GM11168 (cell line): ENCODE data around the gene ZNF784.

Experiments
- in situ Hi-C: fragments of 300-500 bp; cut with MboI; formaldehyde crosslinking; loops from one replicate; pipeline ENCODE4 v1.12.0; 2022; ENCODE audit warnings: low sequenced_read_pairs; ENCODE audit not compliant: unreplicated experiment

ZNF784 gene

DNA sequence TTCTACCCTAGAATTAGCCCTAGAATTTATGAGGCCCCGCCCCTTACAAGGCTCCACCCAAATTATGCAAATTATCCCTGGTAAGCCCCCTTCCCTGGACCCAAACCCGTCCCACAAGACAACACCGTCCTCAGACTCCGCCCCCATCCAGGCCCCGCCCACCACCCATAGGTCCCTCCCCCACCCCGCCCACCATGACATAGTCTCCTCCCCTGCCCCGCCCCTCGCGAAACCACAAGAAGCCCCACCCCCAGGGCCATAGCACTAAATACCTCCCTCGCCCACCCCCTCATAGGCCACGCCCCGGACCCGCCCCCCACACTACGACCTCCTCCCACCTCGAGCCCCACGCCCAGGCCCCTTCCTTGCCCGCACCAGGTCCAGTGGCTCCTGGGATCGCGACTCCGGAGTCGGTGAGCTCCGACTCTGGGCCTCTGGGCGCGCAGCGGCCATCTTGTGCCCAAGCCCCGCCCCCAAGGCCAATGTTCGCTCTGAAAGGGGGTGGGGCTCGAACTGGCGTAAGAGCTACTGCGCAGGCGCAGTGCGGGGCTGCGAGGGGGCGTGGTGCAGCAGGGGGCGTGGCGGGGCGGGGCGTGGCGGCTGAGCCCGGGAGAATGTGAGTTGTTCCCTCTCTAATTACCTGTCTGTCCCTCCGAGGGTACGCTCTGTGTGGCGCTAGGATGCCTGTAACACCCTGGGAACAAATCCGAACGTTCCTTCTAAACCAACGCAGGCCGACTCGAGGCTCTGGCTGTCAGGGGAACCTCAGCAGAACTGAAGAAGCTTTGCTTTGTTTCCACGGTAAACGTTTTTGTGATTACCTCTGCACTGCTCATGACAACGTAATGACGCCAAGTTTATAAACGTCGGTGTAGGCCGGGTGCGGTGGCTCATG, at the start of gene ZNF784:
Gene ZNF784, minus strand, starts transcription at position 458 of the 895 bp plus-strand sequence. Its CDS starts 5 bp downstream, at position 453.
- in situ Hi-C loops, result loop anchor here (5.0 kb wide), 1 partner anchor 107 kb away; no protein-coding TSS in a partner anchor

GRCh38 chr19:55673889-55674288, 49.5 kb upstream of the ZNF784 start:
- in situ Hi-C loops, result no loop called here

DNA sequence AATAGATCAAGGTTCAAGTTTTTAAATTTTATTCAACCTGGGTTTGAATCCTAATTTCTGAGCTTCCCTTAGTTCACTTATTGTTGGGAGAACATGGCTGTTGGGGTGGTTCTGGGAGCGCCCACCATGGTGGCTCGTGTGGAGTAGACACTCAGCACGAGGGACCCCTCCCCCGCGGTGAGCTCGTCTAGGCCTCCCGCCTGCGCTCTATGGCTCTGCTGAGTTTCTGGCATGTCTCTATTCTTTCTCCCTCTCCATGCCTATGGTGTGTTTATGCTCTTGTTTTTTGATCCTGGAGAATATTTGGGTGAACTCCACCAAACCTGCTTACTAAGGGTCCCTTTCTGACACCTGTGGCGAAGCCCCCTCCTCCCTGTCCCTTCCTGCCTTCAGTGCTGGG, 49.1 kb upstream of the ZNF784 start:
- in situ Hi-C loops, result no loop called here

GRCh38 chr19:55672418-55672817, 48.1 kb upstream of the ZNF784 start:
- in situ Hi-C loops, result no loop called here

DNA sequence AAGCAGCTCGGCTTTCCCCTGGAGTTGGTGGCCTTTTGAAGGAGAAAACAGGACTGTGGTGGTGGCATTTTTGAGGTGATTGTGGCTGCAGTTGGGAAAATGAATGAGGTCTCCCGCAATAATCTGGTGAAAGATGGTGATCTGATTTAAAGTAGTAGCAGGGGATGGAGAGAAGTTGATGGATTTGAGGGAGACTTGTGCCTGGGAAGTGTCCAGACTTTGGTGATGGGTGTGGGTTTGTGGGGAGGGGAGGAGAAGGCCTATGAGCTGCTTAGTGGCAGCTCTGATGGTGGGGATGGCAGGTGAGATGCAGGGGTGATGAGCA, 46.6 kb upstream of the ZNF784 start:
- in situ Hi-C loops, result no loop called here

DNA sequence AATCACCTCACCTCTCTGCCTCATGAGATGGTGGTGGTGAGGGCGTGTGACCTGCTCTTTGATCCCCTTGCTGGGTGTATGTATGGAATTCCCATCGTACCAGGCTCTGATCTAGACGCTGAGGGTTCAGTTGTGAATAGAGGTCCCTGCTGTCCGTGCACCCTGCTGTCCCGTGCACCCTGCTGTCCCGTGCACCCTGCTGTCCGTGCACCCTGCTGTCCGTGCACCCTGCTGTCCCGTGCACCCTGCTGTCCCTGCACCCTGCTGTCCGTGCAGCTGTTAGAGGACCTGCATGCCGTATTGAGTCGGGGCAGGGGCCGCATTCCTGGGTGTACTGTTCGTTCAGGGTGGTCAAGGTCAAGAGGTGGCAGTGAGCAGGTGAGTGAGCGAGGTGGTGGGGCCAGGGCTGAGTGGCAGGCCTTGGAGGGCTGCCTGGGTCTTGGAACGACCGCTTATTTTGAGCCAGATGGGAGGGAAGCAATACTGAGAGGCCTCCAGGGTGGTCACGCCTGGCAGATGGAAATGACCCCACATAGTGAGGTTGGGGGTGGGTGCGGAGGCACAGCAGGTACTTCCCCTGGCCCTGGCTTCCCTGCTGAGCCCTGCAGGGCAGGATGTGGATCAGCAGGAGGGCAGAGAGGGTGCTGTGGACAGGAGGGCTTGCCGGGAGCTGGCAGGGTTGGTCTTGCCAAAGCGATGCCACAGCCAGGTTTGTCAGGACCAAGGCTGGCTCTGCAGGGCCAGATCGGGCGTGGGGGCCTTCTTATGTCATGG, 46.1 kb upstream of the ZNF784 start:
- in situ Hi-C loops, result no loop called here

DNA sequence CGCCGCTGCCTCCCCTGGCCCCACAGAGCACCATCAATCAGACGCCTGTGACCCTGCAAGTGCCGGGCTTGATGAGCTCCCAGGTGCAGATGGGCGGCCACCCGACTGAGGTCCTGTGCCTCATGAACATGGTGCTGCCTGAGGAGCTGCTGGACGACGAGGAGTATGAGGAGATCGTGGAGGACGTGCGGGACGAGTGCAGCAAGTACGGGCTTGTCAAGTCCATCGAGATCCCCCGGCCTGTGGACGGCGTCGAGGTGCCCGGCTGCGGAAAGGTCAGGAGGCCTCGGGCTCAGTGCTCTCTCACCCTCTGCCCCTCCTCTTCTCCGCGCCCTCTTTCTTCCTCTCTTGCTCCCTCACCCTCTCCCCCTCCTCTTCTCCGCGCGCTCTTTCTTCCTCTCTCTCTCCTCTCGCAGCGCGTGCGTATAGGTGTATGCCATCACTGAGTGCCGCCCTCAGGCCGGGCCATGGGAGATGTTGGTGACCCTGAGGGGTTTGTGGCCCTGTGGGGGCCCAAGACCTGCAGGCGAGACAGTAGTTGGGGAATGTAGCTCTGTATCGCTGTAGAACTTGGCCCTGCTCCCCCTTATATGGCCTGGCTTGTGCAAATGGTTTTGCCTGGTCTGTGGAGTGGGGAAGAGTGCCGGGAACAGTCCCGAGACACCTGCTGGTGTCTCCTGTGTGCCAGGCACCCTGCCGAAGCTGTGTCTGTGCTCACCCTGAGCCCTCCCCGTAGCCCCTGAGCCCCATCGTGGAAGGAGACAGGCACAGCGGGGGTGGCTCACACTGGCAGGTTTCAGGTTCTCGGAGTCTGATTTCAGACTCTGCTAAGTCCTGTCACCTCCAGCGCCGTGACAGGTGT, 45.3 kb upstream of the ZNF784 start:
- in situ Hi-C loops, result no loop called here

DNA sequence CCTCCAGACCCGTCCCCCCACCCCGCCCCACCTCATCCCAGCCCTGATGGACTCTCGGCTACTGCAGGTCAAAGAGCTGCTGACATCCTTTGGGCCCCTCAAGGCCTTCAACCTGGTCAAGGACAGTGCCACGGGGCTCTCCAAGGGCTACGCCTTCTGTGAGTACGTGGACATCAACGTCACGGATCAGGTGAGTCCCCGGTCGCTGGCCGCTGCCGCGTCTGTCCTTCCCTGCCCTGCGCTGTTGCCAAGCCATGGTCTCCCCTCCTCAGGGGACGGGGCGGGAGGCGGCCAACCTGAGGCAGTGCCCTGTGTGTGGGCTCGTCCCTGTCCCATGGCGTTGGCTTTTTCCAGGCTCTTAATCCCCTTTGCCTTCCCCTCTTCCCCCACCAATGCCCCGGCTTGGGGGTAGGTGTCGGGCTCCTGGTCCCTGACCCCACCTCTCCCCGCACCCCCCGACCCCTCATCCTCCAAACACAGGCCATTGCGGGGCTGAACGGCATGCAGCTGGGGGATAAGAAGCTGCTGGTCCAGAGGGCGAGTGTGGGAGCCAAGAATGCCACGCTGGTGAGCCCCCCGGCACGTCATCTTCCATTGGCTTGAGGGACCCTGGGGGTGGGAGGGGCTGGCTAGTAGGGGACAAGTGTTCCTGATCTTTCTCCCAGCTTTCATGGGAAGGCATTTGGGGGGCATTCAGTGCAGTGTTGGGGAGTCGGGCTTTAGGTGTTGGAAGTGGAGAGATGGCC, 44.4 kb upstream of the ZNF784 start:
- in situ Hi-C loops, result no loop called here

DNA sequence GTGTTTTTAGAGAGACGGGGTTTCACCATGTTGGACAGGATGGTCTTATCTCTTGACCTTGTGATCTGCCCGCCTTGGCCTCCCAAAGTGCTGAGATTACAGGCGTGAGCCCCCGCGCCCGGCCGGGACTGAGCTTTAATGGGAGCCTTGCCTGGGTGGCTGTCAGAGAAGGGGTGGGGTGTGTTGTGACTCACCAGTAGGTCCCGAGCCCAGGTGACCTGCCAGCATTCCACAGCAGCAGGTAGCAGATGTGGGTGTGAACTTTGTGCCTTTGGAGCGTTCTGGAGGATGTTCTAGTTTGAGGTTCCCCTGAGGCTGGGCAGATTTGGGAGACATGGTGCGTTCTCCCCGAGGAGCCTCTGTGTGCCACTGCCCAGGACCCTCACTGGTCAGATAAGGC, 43.6 kb upstream of the ZNF784 start:
- in situ Hi-C loops, result no loop called here

- in situ Hi-C loops, result no loop called here
These were observed 43.1 kb upstream of the ZNF784 start for GRCh38 chr19:55667511-55667910.

DNA sequence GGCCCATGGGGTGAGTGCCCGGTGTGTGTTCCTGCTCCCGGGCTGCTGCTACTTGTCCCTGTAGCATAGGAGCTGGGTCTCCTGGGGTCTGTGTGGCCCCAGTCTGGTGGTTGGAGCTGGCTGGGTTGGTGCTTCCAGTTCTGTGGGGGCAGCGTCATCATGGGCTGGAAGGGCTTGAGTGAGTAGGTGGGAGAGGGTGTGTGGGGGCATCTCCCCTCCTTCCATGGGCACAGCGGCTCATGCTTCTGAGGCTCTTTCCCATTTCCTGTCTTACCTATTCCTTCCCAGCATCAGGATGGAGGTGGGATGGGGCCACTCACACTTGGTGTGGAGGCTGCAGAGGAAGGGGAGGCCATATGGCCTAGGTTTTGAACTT, 42.6 kb upstream of the ZNF784 start:
- in situ Hi-C loops, result no loop called here

- in situ Hi-C loops, result no loop called here
These were observed 42.1 kb upstream of the ZNF784 start for GRCh38 chr19:55666343-55667005.

- in situ Hi-C loops, result no loop called here
These were observed 39.6 kb upstream of the ZNF784 start for GRCh38 chr19:55663846-55664536.

- in situ Hi-C loops, result no loop called here
These were observed 37.5 kb upstream of the ZNF784 start for GRCh38 chr19:55661826-55662225.

- in situ Hi-C loops, result no loop called here
These were observed 36.6 kb upstream of the ZNF784 start for GRCh38 chr19:55660991-55661390.

GRCh38 chr19:55660404-55660803, 36.0 kb upstream of the ZNF784 start:
- in situ Hi-C loops, result no loop called here

GRCh38 chr19:55659822-55660221, 35.5 kb upstream of the ZNF784 start:
- in situ Hi-C loops, result no loop called here

- in situ Hi-C loops, result no loop called here
These were observed 34.6 kb upstream of the ZNF784 start for GRCh38 chr19:55658846-55659459.
